A549 (cell line): ENCODE data around the gene IGSF23.

Experiments used
- CBX8 ChIP-seq: fragments of 200-600 bp; sonication (generic); IDR thresholded peaks from 2 replicates; pipeline ENCODE4 v1.6.1; 2016
- CTCF ChIP-seq: fragments of >200 bp; sonication (Bioruptor Twin); formaldehyde crosslinking; IDR thresholded peaks from 3 replicates; pipeline ENCODE4 v1.5.1; 2016
- EP300 ChIP-seq, 2 experiments: fragments of >200 bp; sonication (Bioruptor Twin); formaldehyde crosslinking; IDR thresholded peaks; 2 replicates in 1 of 2; 3 replicates in 1 of 2; pipeline ENCODE4 v1.6.1; 2016 to 2017
- ESRRA ChIP-seq: fragments of 150-350 bp; IDR thresholded peaks from 2 replicates; pipeline ENCODE4 v1.6.1; 2014; ENCODE audit warnings: mild to moderate bottlenecking, low read length, borderline replicate concordance
- FOSL2 ChIP-seq, 2 experiments: fragments of 450-650 bp in 1 of 2; fragments of >200 bp in 1 of 2; sonication (Bioruptor Twin) in 1 of 2; formaldehyde crosslinking; IDR thresholded peaks; 2 replicates each; pipeline versions ENCODE4 v1.5.0 to v1.6.1; 2016 to 2020; ENCODE audit warnings: mild to moderate bottlenecking in 1 of 2, moderate library complexity in 1 of 2
- HDAC2 ChIP-seq: fragments of 200-600 bp; sonication (generic); IDR thresholded peaks from 2 replicates; pipeline ENCODE4 v1.6.1; 2016
- POLR2A ChIP-seq: IDR thresholded peaks from 2 replicates; pipeline ENCODE4 v1.6.1; 2012; ENCODE audit warnings: mild to moderate bottlenecking, low read length
- REST ChIP-seq: fragments of 200-600 bp; sonication (generic); IDR thresholded peaks from 2 replicates; pipeline ENCODE4 v1.6.1; 2016; ENCODE audit warnings: antibody characterized with exemption, mild to moderate bottlenecking, moderate library complexity
- SMC3 ChIP-seq: fragments of >200 bp; sonication (Bioruptor Twin); formaldehyde crosslinking; IDR thresholded peaks from 3 replicates; pipeline ENCODE4 v1.6.1; 2018; ENCODE audit warnings: inconsistent platforms
- ZSCAN20 ChIP-seq: fragments of 250-450 bp; sonication (Bioruptor Pico); IDR thresholded peaks from 2 replicates; pipeline ENCODE4 v1.8.0; 2022; ENCODE audit warnings: mild to moderate bottlenecking, moderate library complexity

DNA sequence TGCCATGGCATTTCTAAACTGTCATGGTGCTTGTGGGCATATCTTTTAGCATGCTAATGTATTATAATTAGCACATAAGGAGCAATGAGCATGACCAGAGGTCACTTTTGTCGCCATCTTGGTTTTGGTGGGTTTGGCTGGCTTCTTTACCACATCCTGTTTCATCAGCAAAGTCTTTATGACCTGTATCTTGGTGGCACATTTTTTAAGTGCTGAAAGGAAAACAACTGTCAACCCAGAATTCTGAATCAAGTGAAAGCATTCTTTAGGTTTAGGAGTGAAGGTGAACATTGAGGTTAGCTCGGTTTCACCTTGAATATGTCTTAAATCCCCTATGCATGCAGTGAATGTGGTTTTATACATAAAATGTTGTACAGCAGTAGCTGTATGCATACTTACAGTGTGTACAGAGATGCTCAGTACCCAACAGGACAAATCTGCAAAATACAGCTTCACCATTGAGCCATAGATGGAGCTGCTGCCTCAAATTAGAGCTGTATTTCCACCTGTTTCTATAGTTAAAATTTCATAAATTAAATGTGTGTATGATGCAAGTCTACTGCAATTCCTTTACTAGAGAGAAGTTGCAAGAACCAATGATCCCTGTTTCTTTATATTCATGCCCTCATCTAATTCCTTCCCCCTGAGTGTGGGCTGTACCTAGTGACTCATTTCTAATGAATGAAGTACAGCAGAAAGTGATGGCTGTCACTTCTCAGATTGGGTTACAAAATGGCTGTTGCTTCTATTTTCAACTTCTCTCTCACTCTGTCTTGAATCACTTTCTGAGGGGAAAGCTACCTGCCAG lies 25.2 kb upstream of the IGSF23 start:
- TF ChIP-seq CTCF, result peak; percentile 83
- peak; percentile 90 for TF ChIP-seq FOSL2 (IDR thresholded peaks at IDR 0.05)
- TF ChIP-seq FOSL2 (CRISPR knock-in tag; IDR thresholded peaks at IDR 0.05), result peak; percentile 92
- peak; percentile 84 for TF ChIP-seq SMC3
- TF ChIP-seq ESRRA, result no peak
- no peak for TF ChIP-seq POLR2A
- TF ChIP-seq CBX8, result no peak
- no peak for TF ChIP-seq HDAC2
- no peak for TF ChIP-seq ZSCAN20 (CRISPR knock-in tag)
- no peak for TF ChIP-seq REST
- TF ChIP-seq EP300 (IDR thresholded peaks at IDR 0.05), result peak; percentile 71 to 81; a peak in 3 of 5 replicates
